ENCODE measurements around the gene AGAP2.

AGAP2 gene

GRCh38 chr12:57767305-57767698 is 28.8 kb upstream of the AGAP2 start:
- FAIRE-seq: no peak

GRCh38 chr12:57766464-57767304 is 28.1 kb upstream of the AGAP2 start, which contains the start of gene CYP27B1:
TSS of gene CYP27B1 (minus strand) at chr12:57767078. CDS start at chr12:57767041, 37 bp downstream.
- no peak for FAIRE-seq

GRCh38 chr12:57765698-57766463 is 27.3 kb upstream of the AGAP2 start:
- FAIRE-seq: no peak

- no peak for FAIRE-seq
These were observed 26.6 kb upstream of the AGAP2 start for GRCh38 chr12:57765003-57765697.

- no peak for FAIRE-seq
These were observed 26.1 kb upstream of the AGAP2 start for GRCh38 chr12:57764662-57765002.

GRCh38 chr12:57763881-57764661 is 25.5 kb upstream of the AGAP2 start:
- FAIRE-seq: no peak

GRCh38 chr12:57762463-57762862 is 23.9 kb upstream of the AGAP2 start:
- no peak for FAIRE-seq

GRCh38 chr12:57761391-57761998 is 23.0 kb upstream of the AGAP2 start:
- no peak for FAIRE-seq

- FAIRE-seq: no peak
These were observed 21.9 kb upstream of the AGAP2 start for GRCh38 chr12:57760347-57760982.

- no peak for FAIRE-seq
These were observed 20.9 kb upstream of the AGAP2 start for GRCh38 chr12:57759360-57759980.

GRCh38 chr12:57758552-57759359 is 20.2 kb upstream of the AGAP2 start:
- no peak for FAIRE-seq

- no peak for FAIRE-seq
These were observed 19.2 kb upstream of the AGAP2 start for GRCh38 chr12:57757771-57758170.

- FAIRE-seq: no peak
These were observed 18.1 kb upstream of the AGAP2 start for GRCh38 chr12:57756406-57757341.

GRCh38 chr12:57755454-57756372 is 17.2 kb upstream of the AGAP2 start:
- FAIRE-seq: no peak

- FAIRE-seq: no peak
These were observed 16.6 kb upstream of the AGAP2 start for GRCh38 chr12:57755194-57755453.

GRCh38 chr12:57754411-57755193 is 16.1 kb upstream of the AGAP2 start, which contains the start of gene MARCHF9:
TSS of gene MARCHF9 (plus strand) at chr12:57755103. CDS start at chr12:57755529, 426 bp downstream.
- no peak for FAIRE-seq

- FAIRE-seq: no peak
These were observed 15.3 kb upstream of the AGAP2 start for GRCh38 chr12:57753756-57754337.
